ENCODE measurements around the gene SLC9A3.

DNA sequence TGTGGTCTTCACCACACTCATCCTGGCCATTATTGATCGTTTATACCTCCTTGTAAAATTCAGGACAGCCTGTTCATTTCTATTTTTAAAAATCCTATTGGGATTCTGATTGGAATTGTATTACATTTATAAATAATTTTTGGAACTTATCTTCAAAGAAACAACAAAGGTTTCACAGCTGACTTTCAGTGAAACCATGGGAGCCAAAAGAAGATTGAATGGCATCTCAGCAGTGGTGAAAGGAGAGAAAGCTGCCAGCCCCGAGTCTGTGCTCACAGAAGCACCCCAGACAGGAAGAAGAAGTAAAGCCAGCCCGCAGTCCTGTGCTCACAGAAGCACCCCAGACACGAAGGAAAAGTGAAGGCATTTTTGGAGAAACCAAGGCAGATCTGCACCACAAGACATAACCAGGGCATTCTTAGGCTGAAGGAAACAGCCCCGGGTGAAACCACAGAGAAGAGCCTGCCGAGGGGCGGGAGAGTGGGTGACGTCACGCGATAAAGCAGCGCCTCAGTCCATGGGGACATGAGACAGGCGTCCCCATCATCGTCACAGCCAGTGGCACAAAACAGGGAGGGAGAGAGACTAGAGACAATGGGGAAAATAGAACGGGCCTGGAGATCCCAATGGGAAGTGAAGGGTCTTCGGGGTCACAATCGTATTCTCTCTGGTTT lies 42.5 kb upstream of the SLC9A3 start:
- TF ChIP-seq, protein P1, sequence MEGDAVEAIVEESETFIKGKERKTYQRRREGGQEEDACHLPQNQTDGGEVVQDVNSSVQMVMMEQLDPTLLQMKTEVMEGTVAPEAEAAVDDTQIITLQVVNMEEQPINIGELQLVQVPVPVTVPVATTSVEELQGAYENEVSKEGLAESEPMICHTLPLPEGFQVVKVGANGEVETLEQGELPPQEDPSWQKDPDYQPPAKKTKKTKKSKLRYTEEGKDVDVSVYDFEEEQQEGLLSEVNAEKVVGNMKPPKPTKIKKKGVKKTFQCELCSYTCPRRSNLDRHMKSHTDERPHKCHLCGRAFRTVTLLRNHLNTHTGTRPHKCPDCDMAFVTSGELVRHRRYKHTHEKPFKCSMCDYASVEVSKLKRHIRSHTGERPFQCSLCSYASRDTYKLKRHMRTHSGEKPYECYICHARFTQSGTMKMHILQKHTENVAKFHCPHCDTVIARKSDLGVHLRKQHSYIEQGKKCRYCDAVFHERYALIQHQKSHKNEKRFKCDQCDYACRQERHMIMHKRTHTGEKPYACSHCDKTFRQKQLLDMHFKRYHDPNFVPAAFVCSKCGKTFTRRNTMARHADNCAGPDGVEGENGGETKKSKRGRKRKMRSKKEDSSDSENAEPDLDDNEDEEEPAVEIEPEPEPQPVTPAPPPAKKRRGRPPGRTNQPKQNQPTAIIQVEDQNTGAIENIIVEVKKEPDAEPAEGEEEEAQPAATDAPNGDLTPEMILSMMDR (IDR thresholded peaks at IDR 0.05 in 2 of 3, conservative IDR thresholded peaks at IDR 0.05 in 1 of 3; ENCODE audit: borderline replicate concordance in 1 of 3, insufficient read depth in 1 of 3, low read depth in 2 of 3, low read length in 2 of 3), result no peak
- TF ChIP-seq SP1 (IDR thresholded peaks at IDR 0.05; ENCODE audit: low read depth) (no peak), JUND (IDR thresholded peaks at IDR 0.05) (no peak), EZH2 (IDR thresholded peaks at IDR 0.05) (no peak), POLR2AphosphoS5 (IDR thresholded peaks at IDR 0.05; ENCODE audit: low read depth, low read length) (no peak)
